IPS-NIHi7 (cell line): Measurements from ENCODE around the gene RASL11B.

Experiments used
- DNase-seq: peaks from one replicate; pipeline ENCODE4 v3.0.0; 2012; ENCODE audit warnings: mixed read lengths; ENCODE audit errors: extremely low spot score

RASL11B gene, protein sequence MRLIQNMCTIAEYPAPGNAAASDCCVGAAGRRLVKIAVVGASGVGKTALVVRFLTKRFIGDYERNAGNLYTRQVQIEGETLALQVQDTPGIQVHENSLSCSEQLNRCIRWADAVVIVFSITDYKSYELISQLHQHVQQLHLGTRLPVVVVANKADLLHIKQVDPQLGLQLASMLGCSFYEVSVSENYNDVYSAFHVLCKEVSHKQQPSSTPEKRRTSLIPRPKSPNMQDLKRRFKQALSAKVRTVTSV

DNA sequence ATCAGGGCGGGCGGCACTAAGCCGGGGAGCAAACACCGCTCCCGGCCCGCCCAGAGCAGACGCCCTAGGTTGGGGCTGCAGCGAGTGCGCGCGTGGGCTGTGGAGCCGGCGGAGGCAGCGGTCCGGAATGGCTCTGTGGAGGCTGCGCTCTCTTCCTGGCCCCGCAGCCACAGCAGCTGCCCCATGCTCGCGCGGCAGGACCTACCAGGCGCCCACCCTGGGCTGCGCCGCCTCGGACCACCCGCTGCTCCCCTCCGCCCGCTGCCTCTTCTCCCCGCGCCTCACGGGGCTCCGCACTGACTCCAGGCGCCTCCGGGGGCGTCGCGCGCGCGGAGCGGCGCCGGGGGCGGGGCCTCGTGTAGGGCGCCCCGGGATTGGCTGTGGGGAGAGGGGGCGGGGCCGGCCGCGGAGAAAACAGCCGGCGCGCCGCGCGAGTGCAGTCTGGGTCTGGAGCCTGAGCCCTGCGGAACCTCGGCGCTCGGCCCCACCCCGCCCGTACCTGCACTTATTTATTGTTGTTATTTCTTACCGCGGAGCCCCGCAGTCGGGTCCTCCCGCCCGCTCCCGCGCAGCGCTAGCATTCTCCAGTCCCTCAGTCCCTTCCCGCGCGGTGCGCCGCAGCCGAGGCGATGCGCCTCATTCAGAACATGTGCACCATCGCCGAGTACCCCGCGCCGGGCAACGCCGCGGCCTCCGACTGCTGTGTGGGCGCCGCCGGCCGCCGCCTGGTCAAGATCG, at the start of gene RASL11B:
RASL11B (plus strand) TSS at position 439 of the 738 bp plus-strand sequence; CDS start at position 630, 191 bp downstream.
- DNase-seq: peak; percentile 95

DNA sequence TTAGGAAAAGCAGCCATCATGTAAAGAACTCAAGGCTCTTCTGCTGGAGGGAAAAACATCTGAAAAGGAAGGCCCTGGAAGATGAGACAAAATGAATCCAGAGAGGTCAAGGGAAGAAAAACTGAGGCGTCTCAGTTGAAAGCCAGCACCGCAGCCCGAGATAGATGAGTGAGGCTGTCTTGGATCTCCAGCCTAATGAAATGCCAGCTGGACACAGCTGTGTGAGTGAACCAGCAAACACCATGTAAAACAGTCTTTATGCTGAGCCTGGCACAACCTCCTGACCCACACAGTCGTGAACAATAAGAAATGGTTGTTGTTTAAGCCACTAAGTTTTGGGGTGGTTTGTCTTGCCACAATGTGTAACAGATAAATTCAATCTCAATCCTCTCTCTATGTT, 48.6 kb upstream of the RASL11B start:
- no peak for DNase-seq

DNA sequence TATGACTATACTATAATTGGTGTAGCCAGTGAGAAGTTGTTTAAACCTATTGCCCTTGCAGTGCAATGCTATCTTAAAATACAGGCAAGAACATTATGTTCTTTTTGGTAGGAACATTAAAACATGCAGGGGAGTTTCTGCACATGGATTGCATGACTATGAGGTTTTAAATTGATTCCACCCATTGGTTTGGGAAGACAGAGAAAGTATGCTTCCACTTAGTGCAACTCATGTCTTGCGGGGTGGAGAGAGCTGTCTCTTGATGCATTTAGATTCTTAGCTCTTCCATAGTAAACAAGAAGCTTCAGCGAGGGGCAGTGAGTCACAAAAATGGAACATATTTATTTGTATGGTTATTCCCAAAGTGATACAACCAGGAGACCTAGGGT, 39.5 kb upstream of the RASL11B start:
- no peak for DNase-seq

DNA sequence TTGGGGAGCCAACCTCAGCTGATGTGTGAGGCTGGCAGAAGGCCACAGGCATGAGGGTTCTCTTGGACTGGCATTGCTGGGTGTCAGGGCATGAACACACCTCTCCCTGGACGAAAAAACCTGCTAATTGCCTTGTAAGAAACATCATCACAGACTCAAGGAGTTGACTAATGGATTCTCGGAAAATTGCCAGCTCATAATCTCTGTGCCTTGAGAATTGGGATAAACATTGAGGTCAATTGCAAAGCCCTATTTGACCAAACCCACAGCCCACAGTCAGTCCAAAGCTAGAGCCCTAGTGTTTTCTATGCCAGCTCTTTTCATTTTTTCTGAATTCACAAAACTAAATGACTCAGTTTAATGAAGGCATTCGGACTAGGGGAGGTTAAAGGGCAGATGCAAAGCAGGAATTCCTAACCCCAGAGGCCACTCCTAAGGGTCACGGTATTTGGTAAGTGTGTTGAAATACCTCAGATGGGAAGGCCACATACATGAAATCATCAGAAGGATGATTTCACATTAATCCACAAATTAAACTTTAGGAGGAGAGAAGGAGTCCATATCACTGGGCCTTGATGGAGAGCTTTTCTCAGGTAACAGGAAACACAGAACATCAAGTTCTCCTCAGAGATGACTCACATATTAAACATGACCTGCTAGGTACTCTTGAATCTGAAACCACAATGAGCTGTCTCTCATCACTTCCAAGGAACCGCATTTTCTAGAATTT, 39.0 kb upstream of the RASL11B start:
- DNase-seq: no peak

DNA sequence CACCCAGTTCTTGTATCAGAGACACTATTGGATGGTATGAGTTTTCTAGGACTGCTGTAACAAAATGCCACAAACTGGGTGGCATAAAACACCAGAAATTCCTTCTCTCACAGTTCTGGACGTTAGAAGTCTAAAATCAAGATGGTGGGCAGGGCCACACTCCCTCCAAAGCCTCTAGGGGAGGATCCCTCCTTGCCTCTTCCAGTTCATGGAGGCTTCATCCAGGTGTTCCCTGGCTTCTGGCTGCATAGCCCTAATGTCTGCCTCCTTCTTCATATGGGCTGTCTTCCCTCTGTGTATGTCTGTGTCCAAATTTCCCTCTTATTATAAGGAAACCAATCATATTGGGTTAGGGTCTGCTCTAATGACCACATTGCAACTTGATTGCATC, 38.4 kb upstream of the RASL11B start:
- DNase-seq: no peak

DNA sequence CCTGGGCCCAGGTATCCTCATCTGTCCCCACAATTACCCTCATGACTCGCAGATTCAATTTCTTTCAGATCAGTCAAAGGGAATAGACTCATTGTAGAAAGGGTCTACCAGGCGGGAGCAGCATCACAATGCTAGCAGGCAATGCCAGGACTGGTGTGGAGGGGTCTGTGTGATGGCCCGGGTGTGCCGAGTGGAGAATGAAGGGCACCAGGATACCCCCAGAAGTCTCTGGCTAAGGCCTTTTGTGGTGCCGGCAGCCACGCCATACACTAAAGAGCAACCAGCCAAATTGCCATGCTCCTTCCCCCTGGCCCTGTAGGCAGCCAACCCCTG, 37.9 kb upstream of the RASL11B start:
- no peak for DNase-seq

DNA sequence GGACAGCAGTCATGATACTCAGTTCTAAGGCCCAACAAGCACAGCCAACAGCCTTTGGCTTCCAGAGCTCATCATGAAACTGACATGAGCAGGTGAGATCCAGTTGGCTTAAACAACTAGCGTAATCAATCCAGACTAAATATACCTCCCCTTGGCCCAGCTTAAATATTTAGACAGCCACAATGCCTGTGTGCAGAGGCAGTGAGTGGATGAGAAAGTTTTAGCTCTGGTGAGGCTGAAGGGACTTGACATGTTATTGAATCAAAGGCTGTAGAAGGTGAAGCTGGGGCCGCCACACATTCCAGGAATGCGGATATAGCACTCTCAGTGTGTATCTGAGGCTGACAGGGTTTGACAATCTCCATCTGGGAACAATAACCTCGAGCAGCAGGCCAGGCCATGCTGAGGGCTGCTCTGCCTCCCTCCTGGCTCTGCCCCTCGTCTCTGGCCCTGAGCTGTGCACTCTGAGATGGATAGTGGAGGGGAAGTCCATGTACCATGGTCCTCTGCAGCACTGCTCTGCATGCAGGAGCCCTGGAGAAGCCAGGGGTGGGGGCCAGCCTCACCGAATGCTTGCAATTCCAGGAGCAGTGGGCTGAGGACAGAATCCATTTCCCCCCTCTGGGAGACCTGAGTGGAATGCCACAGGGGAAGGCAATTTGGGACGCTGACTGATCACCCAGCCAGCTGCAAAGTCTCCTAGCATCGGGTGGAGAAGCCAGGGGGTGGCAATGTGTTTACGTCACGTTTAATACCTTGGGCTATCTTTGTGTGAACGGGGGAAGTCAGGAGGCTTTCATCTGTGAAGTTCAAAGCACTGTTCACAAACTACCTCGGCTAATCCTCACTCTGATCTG, 37.3 kb upstream of the RASL11B start:
- DNase-seq: no peak

DNA sequence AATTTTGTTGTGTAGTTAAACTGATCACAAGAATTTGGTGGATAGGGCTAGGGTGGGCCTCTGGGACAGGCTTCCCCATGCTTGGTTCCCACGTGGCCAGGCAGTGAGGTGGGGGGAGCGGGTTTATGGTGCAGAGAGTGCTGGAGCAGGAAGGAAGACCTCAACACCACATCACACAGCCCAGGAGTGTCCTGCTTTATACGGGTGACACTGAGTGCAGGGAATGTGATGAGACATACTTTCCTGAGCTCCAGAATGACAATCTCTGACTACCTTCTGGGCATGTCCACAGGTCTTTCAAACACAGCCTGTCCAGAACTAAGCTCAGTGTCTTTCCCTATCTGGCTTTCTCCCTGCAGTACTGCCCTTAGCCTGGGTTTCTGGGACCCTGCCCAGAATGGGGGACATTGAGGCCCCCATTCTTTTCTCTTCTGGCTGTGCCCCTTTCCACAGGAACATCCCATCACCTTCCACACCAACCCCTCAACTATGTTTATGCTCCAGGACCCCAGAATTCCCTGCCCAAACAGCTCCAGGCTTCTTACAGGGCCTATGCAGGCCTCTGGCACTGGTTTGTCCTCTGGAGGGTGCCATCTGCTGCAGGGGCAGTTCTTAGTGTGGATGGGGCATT, 36.5 kb upstream of the RASL11B start:
- DNase-seq: no peak

DNA sequence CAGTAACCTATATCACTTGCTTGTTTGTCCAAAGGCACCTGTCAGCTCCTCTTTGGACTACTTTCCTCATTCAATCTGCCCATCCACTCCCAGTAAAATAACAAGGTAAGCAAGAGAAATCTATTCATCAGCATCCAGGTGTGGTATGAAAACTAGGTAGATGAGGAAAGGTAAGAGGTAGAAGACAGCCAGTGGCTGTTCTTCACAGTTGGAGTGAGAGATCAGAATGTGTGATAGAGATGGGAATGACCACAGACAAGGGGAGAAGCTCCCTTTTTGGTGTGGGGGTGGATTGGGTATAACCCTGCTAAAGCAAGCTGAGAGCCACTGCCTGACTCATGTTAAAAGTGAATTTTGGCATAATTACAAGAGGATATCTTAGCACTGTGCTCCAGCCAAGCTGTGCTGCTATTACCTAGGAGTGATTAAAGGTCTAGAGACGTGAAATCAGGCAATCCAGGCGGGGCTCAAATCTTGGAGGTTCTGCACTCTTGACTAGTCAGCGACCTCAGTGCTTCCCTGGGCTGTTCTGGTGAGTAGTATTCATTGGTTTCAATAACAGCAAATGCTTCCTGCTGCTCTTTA, 28.1 kb upstream of the RASL11B start:
- no peak for DNase-seq

DNA sequence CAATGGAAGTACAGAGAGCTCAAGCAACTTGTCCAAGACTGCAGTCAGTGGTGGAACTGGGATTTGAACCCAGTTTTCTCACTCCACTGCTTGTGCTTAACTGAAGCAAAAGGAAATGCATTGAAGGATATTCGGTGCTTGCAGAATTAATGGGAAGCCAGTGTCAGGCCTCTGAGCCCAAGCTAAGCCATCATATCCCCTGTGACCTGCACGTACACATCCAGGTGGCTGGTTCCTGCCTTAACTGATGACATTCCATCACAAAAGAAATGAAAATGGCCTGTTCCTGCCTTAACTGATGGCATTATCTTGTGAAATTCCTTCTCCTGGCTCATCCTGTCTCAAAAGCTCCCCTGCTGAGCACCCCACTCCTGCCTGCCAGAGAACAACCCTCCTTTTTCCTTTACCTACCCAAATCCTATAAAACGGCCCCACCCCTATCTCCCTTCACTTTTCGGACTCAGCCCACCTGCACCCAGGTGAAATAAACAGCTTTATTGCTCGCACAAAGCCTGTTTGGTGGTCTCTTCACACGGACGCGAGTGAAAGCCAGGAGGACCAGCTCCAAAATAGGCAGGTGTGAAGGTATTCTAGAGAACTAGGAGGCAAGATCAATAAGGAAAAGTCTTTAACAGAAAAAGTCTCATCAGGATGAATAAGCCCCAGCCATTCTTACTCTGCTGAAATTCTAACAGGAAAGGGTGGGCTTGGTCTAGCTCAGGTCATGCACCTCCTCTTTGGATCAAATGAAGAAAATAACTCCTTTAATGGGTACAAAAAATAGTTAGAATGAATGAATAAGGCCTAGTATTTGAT, 27.3 kb upstream of the RASL11B start:
- peak; percentile 23 for DNase-seq

DNA sequence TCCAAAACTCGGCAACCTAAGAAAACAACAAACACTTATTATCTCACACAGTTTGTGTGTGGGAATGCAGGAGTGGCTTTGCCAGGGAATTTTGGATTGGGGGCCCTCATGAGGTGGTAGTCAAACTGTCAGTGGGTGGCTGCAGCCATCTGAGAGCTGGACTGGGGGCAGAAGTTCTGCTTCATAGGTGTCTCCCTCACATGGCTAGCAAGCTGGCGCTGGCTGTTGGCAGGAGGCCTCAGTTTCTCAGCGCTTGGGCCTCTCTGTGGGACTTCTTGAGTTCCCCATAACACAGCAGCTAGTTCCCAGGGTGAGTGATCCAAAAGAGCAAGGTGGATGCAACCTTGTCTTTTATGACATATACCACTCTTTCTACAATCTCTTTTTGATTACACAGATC, 26.0 kb upstream of the RASL11B start:
- no peak for DNase-seq

DNA sequence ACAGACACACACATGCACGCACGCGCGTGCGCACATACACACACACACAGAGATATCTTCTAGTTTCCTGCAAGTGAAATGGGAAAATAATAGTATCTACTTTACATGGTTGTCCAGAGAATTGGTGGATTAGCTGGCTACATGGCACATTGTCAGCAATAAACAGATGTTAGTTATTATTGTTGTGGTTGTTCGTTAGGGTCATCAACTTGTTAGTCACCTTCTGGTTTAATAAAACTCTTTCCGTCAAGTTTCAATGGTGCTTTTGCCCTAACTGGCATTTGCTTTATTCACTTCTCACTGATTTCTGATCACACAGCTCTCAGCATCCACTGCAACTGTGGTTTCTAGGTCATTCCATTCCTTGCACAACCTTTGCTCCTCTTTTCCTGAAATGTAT, 25.4 kb upstream of the RASL11B start:
- no peak for DNase-seq

DNA sequence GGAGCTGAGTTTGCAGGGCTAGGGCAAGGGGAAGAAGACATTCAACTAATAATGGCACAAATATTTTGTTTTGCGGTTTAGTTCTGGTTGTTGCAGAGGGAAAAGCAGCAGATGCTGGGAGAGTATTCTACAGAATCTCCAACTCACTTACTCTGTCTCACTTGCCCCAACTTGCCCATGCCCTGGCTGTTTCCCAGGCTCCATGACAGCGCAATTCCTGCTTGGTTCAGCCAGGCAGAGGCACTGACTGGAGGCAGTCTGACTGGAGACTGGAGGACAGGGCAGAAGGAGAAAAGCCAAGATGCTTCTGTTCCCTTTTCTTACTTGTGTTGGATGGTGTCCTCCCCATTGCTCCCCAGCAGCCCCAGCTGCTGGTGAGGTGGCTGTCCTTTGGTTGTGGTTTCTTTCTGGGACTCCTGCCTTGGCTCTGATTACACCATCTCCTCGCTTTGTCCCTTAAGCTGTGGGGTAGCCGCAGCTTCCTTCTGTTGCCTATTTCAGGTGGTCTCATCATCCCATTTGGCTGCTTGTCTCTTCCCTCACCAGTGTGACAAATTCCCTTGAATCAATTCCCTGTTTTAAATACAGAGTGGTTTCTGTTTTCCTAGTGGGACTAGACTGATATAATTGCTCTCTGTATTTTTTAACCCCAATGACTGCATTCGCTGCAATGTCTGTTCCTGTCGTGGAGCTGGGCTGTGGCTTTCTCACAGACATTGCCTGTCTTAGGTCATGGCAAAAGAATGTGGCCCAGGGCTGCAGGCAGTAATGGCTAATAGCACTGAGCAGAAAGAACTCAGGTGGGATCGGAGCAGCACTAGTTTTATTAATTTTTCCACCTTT, 24.2 kb upstream of the RASL11B start:
- DNase-seq: peak; percentile 43

DNA sequence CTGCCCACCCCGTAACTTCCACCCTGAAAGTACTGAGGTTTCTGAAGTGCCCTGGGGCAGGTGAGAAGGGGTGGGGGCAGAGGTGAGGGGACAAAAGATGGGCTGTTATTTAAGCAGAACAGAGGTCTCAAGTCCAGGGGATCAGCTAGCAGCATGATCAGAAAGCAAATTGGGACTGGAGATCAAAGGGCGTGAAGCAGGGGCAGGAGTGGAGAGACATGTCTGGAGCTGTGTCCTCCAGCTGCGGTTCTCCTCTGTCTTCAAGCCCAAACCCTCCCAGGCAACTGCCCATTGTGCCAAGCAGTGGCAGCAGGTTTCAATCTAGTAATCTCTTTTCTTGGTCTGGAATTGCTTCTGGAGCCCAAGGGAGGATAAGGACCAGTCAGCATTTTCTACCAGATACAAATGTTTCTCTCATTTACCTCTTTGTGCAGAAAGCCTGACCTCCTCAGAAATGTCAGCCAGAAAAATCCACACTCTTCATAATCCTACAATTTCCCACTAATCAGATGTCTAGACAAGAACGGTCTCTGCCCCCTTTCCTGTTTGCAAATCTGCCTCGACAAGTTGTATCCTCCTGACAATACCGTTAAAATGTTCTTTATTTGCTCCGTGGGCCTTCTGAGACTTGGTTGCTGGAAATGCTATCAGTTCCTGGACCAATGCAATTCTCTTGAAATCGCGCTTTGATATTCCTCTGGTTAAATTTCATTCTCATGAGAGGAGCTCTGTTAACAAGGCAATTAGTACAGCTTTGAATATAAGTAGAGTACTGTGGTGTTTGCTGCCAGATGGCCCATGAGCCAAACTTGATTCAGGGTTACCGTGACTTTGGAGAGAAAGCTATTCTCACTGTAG, 23.2 kb upstream of the RASL11B start:
- DNase-seq: no peak

DNA sequence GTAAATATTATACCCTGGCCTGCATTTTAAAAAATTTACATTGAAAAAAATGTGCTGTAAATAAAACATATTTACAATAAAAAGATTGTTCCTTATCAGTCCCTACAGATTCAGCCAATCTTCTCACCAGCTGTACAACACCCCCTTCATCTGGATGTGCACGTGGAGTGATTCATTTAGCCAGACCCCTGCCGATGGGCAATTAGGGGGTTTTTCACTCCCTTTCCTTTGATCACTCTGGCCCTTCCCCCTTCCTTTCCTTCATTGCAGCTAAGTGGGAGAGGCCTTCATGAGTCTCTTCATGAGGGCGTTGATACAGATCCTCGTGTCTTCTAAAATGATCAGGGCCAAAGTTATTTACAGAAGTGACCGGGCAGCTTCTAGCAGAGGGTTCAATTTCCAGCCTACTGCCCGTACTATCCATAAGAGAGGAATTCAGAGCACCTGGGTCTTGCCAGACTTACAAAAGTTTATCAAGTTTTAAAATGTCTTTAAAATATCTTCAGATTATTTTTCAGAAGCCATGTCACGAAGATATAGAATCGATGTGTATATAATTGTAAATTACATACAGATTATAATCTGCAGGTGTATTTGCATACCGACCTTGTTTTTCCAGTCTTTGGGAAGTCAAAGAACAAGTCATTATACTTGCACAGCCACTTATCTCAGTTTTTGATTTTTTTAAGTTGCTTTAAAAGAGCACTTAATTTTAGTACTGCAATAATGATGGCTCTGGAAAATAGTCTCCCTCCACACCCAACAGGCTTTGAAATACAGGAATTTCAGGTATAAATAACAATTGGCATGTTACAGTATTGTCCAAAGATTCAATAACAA, 21.4 kb upstream of the RASL11B start:
- DNase-seq: peak; percentile 54

DNA sequence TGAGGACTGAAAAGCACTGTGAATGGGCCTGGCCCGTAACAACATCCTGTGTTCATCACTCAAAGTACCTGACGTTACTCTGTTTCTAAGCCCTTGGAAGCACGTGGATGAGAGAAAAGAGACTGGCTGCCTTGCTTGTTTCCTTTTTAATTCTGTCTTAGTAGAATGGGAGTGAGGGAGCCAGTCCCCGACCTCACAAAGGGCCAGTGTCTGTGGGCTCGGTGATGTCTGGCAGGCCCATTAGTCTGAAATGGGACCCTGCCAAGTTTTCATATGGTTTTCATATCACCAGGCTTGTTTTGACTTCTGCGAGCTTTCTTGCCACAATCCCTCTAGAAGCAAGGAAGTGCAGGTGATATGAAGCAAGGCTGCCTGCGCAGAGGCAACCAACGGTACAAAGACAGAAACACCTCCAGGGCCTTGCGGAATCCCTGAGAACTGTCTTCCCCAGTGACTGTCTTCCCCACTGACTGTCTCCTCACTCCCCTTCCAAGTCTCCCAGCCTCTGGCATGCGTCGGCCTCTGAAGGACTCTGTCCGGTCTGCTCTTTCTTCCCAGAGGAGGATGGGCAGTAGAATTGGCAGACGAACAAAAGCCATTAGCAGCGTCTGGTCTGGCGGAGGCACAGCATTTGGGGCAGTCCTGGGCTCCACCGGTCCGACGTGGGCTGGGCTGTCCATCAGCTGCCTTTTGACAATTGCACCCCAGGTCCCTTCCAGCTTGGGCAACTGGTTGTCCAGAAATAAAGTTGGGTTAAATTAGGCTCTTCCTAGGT, 20.2 kb upstream of the RASL11B start:
- DNase-seq: no peak

DNA sequence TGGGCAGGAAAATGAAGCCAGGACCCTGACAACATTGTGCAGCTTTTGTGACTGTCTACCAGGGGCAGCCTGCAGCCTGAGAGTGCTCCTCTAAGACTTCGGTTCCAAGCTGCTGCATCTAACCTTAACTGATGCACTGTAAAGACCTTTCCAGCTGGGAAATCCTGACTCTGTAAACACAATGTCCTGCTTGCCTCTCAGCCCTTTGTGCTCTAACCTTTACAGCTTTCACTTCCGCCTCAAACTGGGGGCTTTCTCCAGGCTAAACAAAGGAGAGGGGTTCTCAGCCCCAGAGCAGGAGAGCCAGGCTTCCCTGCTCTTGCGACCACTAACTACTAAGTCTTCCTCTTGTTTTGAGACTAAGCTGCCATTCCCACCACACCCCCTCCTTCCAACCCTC, 19.3 kb upstream of the RASL11B start:
- DNase-seq: no peak
